ENCODE data around the gene DPRX. TPM values are rescaled to one million over a fixed set of nuclear protein-coding genes. Genes with fewer than 3 reads are reported as not detected.

The DPRX gene
- total and polyA plus RNA-seq, 11 donors, result 0.14 TPM; not detected in 10

GRCh38 chr19:53659292-53659691 lies 27.5 kb downstream of the DPRX start:
- intact Hi-C loops (cut with DNase I), result loop anchor here in 4 of 10 donors (1.0 to 10.0 kb wide), 4 partner anchors 34 to 87 kb away; no protein-coding TSS in a partner anchor
- ATAC-seq, result peak in 3 of 4 donors; percentile 39 to 90 (median 57)

DNA sequence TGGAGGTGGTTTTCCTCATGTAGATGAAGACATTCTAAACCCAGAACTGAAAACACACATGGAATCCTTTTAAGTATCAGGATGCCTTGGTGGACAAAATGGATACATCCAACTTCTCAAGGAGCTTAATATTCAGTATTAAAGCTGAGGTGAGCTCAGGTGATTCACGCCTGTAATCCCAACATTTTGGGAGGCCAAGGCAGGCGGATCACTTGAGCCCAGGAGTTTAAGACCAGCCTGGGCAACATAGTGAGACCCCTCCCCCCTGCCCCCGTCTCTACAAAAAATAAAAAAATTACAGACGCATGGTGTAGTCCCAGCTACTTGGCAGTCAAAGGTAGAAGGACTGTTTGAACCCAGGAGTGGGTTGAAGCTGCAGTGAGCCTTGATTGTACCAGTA lies 28.8 kb downstream of the DPRX start:
- Histone ChIP-seq H3K36me3 (no peaks in the 10 kb centered on the region), H3K9me3 (peaks cover 0 to 4% (median 0%) of the 10 kb centered on the region in 12 donors), H3K4me1 (peaks cover 0 to 8% (median 0%) of the 10 kb centered on the region in 12 donors), H3K4me3 (no peak overlapping the region), H3K27me3 (peaks cover 0 to 7% (median 0%) of the 10 kb centered on the region in 9 donors), H3K27ac (peak overlapping the region in 2 of 12 donors; percentile 56 to 59)
- intact Hi-C loops (cut with DNase I), result loop anchor here in 2 of 10 donors (5.0 to 10.0 kb wide), 2 partner anchors 84 to 87 kb away; no protein-coding TSS in a partner anchor
- TF ChIP-seq CTCF (IDR thresholded peaks at IDR 0.05), result no peak
- TF ChIP-seq POLR2A (IDR thresholded peaks at IDR 0.05), result no peak
- ATAC-seq (no peak), DNase-seq (no peak)
- 70 to 87% (median 78%) methylated on average over 4 of the region's 4 CpGs for WGBS, 4 donors

More at GRCh38 chr19:53659292-53659691, 27.5 kb downstream of the DPRX start:
- peaks cover 0 to 7% (median 0%) of the 10 kb centered on the region in 9 donors for H3K27me3 ChIP-seq
- H3K4me3 ChIP-seq, result no peak overlapping the region
- WGBS, 4 donors, result 8 to 10% (median 9%) methylated on average over 6 of the region's 6 CpGs
- TF ChIP-seq CTCF (IDR thresholded peaks at IDR 0.05) (peak; percentile 19 to 54 (median 42)), POLR2A (IDR thresholded peaks at IDR 0.05) (no peak)
- H3K36me3 ChIP-seq, result no peaks in the 10 kb centered on the region
- H3K27ac ChIP-seq, result peak overlapping the region in 5 of 12 donors; percentile 31 to 59 (median 53)
- peak in 4 of 5 donors; percentile 30 to 54 (median 36) for DNase-seq
- H3K4me1 ChIP-seq, result peaks cover 0 to 8% (median 0%) of the 10 kb centered on the region in 12 donors
- H3K9me3 ChIP-seq, result peaks cover 0 to 17% (median 0%) of the 10 kb centered on the region in 12 donors

DNA sequence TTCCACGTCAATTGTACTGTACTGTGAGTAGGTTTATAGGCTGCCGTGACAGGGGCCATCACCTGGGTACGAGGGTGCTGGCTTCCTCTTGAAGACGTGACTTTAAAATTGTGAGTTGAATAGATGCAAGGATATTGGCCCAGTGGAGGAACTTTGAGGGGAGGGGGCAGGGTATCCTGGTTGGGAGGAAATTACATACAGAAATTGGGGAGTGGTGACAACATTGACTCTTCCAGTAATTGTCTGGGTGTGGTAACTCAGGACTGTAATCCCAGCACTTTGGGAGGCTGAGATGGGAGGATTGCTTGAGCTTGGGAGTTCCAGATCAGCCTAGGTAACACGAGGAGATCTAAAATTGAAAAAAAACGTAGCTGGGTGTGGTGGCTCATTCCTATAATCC lies 30.4 kb downstream of the DPRX start:
- Histone ChIP-seq H3K4me1 (peaks cover 0 to 8% (median 0%) of the 10 kb centered on the region in 12 donors), H3K4me3 (no peak overlapping the region), H3K36me3 (no peaks in the 10 kb centered on the region), H3K27me3 (peaks cover 0 to 7% (median 0%) of the 10 kb centered on the region in 9 donors), H3K27ac (peak overlapping the region in 3 of 12 donors; percentile 9 to 61 (median 9)), H3K9me3 (no peaks in the 10 kb centered on the region)
- WGBS, 4 donors, result 54 to 61% (median 60%) methylated on average over 6 of the region's 6 CpGs
- DNase-seq (no peak), ATAC-seq (peak in 1 of 4 donors; percentile 74)
- TF ChIP-seq CTCF (IDR thresholded peaks at IDR 0.05), result no peak
- no peak for TF ChIP-seq POLR2A (IDR thresholded peaks at IDR 0.05)
- intact Hi-C loops (cut with DNase I), result loop anchor here in 2 of 10 donors (5.0 to 10.0 kb wide), 2 partner anchors 83 to 85 kb away; no protein-coding TSS in a partner anchor

GRCh38 chr19:53664152-53664551 lies 32.4 kb downstream of the DPRX start:
- no peaks in the 10 kb centered on the region for H3K27me3 ChIP-seq
- no peak for TF ChIP-seq POLR2A (IDR thresholded peaks at IDR 0.05)
- no peak for TF ChIP-seq CTCF (IDR thresholded peaks at IDR 0.05)
- H3K27ac ChIP-seq, result no peak overlapping the region
- intact Hi-C loops (cut with DNase I), result loop anchor here in 2 of 10 donors (5.0 to 10.0 kb wide), 2 partner anchors 81 to 83 kb away; no protein-coding TSS in a partner anchor
- no peak overlapping the region for H3K4me3 ChIP-seq
- no peak for DNase-seq
- no peaks in the 10 kb centered on the region for H3K36me3 ChIP-seq
- ATAC-seq, result no peak
- 82 to 96% (median 87%) methylated on average over 12 of the region's 12 CpGs for WGBS, 4 donors
- no peaks in the 10 kb centered on the region for H3K9me3 ChIP-seq
- no peaks in the 10 kb centered on the region for H3K4me1 ChIP-seq
